ENCODE data around the gene NAA60. TPM values are rescaled to one million over a fixed set of nuclear protein-coding genes. Genes with fewer than 3 reads are reported as not detected.

Gene NAA60
- total RNA-seq, 1 donor from 2014 or later: 50.6 TPM

DNA sequence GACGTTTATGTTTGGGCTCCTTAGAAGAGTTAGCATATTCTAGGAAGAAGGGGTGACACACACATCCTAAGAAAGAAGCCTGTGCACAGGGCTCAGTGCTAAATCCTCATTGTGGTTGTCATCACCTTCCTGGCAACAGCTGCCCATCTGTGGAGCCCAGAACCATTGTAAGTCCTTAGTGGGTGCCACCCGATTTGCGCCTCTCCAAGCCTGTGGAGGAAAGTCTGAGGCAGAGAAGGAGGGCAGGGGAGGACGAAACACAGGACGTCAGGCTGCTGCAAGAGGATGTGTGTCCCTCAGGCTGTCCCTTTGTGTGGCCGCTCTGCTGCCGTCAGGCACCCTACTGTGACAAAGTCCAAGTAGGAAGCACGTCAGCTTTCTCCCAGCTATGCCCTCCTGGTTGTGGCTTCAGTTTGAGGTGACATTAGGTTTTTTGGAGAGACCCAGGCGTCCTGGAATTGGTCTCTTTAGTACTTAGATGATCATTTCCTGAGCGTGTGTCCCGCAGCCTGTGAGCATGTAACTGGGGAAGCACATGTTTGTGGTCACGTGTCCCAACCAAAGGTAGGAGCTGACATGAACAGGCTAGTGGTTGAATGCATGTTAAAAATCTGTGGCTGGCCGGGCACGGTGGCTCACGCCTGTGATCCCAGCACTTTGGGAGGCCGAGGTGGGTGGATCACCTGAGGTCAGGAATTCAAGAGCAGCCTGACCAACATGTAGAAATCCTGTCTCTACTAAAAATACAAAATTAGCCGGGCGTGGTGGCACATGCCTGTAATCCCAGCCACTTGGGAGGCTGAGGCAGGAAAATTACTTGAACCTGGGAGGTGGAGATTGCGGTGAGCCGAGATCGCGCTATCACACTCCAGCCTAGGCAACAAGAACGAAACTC, 68.1 kb downstream of the NAA60 start:
- TF ChIP-seq, protein P1, sequence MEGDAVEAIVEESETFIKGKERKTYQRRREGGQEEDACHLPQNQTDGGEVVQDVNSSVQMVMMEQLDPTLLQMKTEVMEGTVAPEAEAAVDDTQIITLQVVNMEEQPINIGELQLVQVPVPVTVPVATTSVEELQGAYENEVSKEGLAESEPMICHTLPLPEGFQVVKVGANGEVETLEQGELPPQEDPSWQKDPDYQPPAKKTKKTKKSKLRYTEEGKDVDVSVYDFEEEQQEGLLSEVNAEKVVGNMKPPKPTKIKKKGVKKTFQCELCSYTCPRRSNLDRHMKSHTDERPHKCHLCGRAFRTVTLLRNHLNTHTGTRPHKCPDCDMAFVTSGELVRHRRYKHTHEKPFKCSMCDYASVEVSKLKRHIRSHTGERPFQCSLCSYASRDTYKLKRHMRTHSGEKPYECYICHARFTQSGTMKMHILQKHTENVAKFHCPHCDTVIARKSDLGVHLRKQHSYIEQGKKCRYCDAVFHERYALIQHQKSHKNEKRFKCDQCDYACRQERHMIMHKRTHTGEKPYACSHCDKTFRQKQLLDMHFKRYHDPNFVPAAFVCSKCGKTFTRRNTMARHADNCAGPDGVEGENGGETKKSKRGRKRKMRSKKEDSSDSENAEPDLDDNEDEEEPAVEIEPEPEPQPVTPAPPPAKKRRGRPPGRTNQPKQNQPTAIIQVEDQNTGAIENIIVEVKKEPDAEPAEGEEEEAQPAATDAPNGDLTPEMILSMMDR (IDR thresholded peaks at IDR 0.05; ENCODE audit: unreplicated experiment): no peak
- no peak overlapping the region for H3K4me3 Mint-ChIP-seq
- no peaks in the 10 kb centered on the region for H3K4me1 Mint-ChIP-seq
- no peaks in the 10 kb centered on the region for H3K9me3 Mint-ChIP-seq
- H3K27me3 Mint-ChIP-seq (ENCODE audit: low read depth): no peaks in the 10 kb centered on the region
- peaks cover 33% of the 10 kb centered on the region for H3K36me3 Mint-ChIP-seq
- no peak for DNase-seq (ENCODE audit: low spot score in 2 of 2, unreplicated experiment in 2 of 2)
- no peak overlapping the region for H3K27ac Mint-ChIP-seq

GRCh38 chr16:3513892-3514583, 70.6 kb downstream of the NAA60 start:
- no peak for DNase-seq (ENCODE audit: low spot score in 2 of 2, unreplicated experiment in 2 of 2)
- no peaks in the 10 kb centered on the region for H3K9me3 Mint-ChIP-seq
- H3K27me3 Mint-ChIP-seq (ENCODE audit: low read depth): no peaks in the 10 kb centered on the region
- no peak overlapping the region for H3K4me3 Mint-ChIP-seq
- H3K4me1 Mint-ChIP-seq: peaks cover 7% of the 10 kb centered on the region
- H3K36me3 Mint-ChIP-seq: peaks cover 21% of the 10 kb centered on the region
- H3K27ac Mint-ChIP-seq: no peak overlapping the region
- TF ChIP-seq, protein P1 (IDR thresholded peaks at IDR 0.05; ENCODE audit: unreplicated experiment): no peak

GRCh38 chr16:3514621-3515020, 71.1 kb downstream of the NAA60 start:
- no peaks in the 10 kb centered on the region for H3K27me3 Mint-ChIP-seq (ENCODE audit: low read depth)
- H3K27ac Mint-ChIP-seq: no peak overlapping the region
- no peak overlapping the region for H3K4me3 Mint-ChIP-seq
- H3K36me3 Mint-ChIP-seq: peaks cover 19% of the 10 kb centered on the region
- TF ChIP-seq, protein P1 (IDR thresholded peaks at IDR 0.05; ENCODE audit: unreplicated experiment): no peak
- H3K4me1 Mint-ChIP-seq: peaks cover 10% of the 10 kb centered on the region
- DNase-seq (ENCODE audit: low spot score in 2 of 2, unreplicated experiment in 2 of 2): no peak
- H3K9me3 Mint-ChIP-seq: no peaks in the 10 kb centered on the region

- peaks cover 15% of the 10 kb centered on the region for H3K4me1 Mint-ChIP-seq
- no peak overlapping the region for H3K27ac Mint-ChIP-seq
- no peak overlapping the region for H3K4me3 Mint-ChIP-seq
- H3K27me3 Mint-ChIP-seq (ENCODE audit: low read depth): no peaks in the 10 kb centered on the region
- H3K9me3 Mint-ChIP-seq: no peaks in the 10 kb centered on the region
- no peak for DNase-seq (ENCODE audit: low spot score in 2 of 2, unreplicated experiment in 2 of 2)
- peaks cover 16% of the 10 kb centered on the region for H3K36me3 Mint-ChIP-seq
- TF ChIP-seq, protein P1 (IDR thresholded peaks at IDR 0.05; ENCODE audit: unreplicated experiment): no peak
These were observed 72.4 kb downstream of the NAA60 start for GRCh38 chr16:3515897-3516296.

DNA sequence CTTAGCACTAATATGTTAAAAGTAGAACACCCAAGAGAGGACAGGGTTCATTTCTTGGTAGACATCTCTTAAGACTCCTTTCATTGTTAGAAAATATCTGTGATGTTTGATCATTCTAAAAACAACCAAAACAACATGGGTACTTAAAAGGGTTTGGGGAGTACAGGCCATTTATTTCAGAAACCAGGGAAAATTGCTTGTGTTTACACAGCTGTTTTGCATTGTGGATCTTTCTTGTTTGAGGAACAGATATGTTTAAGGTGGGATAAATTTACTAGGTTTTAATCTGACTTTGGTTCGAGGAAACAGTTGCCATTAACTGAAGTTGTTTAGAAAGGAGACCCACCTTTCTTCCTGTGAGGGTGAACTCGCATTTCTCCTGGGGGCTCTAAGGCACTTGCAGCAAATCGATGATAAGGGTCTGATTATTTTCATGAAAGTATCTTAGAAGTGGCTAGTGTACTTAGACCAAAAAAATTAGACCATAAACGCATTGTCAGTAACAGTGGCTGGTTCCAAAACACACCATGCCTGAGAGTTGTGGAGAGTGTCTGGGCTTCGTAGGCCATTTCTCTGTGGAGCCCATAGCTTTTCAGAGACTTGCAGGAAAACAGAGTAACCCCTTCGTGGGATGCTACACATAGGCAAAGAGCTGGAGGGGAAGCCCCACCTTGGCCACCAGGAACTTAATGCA, 75.0 kb downstream of the NAA60 start:
- Mint-ChIP-seq H3K36me3 (peaks cover 16% of the 10 kb centered on the region), H3K27me3 (ENCODE audit: low read depth) (no peaks in the 10 kb centered on the region), H3K4me3 (no peak overlapping the region), H3K4me1 (peaks cover 17% of the 10 kb centered on the region), H3K9me3 (no peaks in the 10 kb centered on the region), H3K27ac (peak overlapping the region; percentile 98)
- DNase-seq (ENCODE audit: low spot score in 2 of 2, unreplicated experiment in 2 of 2): no peak
- TF ChIP-seq, protein P1 (IDR thresholded peaks at IDR 0.05; ENCODE audit: unreplicated experiment): no peak

All from mesothelial cell of epicardium (in vitro differentiated cells).